HepG2 (cell line): ENCODE data around the gene PLEKHB2. TPM values are rescaled to one million over a fixed set of nuclear protein-coding genes. Genes with fewer than 3 reads are reported as not detected.

Experiments
- BHLHE40 ChIP-seq: IDR thresholded peaks from 2 replicates; pipeline ENCODE4 v1.6.1; 2011; ENCODE audit warnings: low read length, improper control_type of control experiment
- FOXA3 ChIP-seq: IDR thresholded peaks from 2 replicates; pipeline ENCODE4 v1.6.1; 2016; ENCODE audit warnings: missing genetic modification reagents, missing compliant biosample characterization
- HBP1 ChIP-seq: IDR thresholded peaks from 2 replicates; pipeline ENCODE4 v1.6.1; 2016; ENCODE audit warnings: low read depth, control low read depth
- HCFC1 ChIP-seq: fragments of 150-350 bp; IDR thresholded peaks from 2 replicates; pipeline ENCODE4 v1.6.1; 2014; ENCODE audit warnings: low read depth, low read length
- MAX ChIP-seq: IDR thresholded peaks from 2 replicates; pipeline ENCODE4 v1.6.1; 2012; ENCODE audit warnings: inconsistent platforms
- NR2F6 ChIP-seq, 2 experiments: IDR thresholded peaks; 2 replicates each; pipeline ENCODE4 v1.6.1; 2016; ENCODE audit warnings: antibody characterized with exemption in 1 of 2, mild to moderate bottlenecking in 1 of 2
- PHF21A ChIP-seq: sonication (generic); formaldehyde crosslinking; IDR thresholded peaks from 2 replicates; pipeline ENCODE4 v1.5.0; 2020; ENCODE audit warnings: mild to moderate bottlenecking, missing genetic modification reagents
- PHF8 ChIP-seq: sonication (generic); formaldehyde crosslinking; IDR thresholded peaks from 2 replicates; pipeline ENCODE4 v1.5.0; 2020; ENCODE audit warnings: missing genetic modification reagents
- RERE ChIP-seq: IDR thresholded peaks from 2 replicates; pipeline ENCODE4 v1.6.1; 2016; ENCODE audit warnings: low read depth, missing genetic modification reagents, missing compliant biosample characterization
- THAP11 ChIP-seq: IDR thresholded peaks from 2 replicates; pipeline ENCODE4 v1.6.1; 2016; ENCODE audit warnings: missing biosample characterization, missing genetic modification reagents
- ZNF101 ChIP-seq: sonication (generic); formaldehyde crosslinking; IDR thresholded peaks from 2 replicates; pipeline ENCODE4 v1.4.0; 2020; ENCODE audit warnings: mild to moderate bottlenecking, low read depth, missing genetic modification reagents, borderline replicate concordance
- ZNF709 ChIP-seq: sonication (generic); formaldehyde crosslinking; IDR thresholded peaks from 2 replicates; pipeline ENCODE4 v1.5.0; 2020; ENCODE audit warnings: mild to moderate bottlenecking, missing genetic modification reagents
- ZSCAN20 ChIP-seq: sonication (generic); formaldehyde crosslinking; IDR thresholded peaks from 2 replicates; pipeline ENCODE4 v1.4.0; 2020; ENCODE audit warnings: missing genetic modification reagents, mild to moderate bottlenecking, borderline replicate concordance
- polyA plus RNA-seq, 8 experiments: library from polyadenylated mRNA; depleted of rRNA in 3 of 8; stranded (reverse) in 7 of 8; unstranded in 1 of 8; fragments of >200 nt; fragmentation: Illumina TruSeq in 4 of 8; extraction: Trizol in 4 of 8; gene quantifications; 2 replicates each; pipeline versions ENCODE4 v1.2.1 to v1.2.3, GENCODE V29; 2011 to 2016; ENCODE audit warnings: low read depth in 4 of 8, missing spikeins in 1 of 8, mixed read lengths in 1 of 8; ENCODE audit not compliant: insufficient read depth in 1 of 8
- total RNA-seq, 5 experiments: library from RNA; depleted of rRNA; stranded (reverse); fragments of >200 nt; fragmentation: Illumina TruSeq; extraction: Trizol; gene quantifications; 2 replicates each; pipeline ENCODE4 v1.2.3, GENCODE V29; 2016; ENCODE audit warnings: low read depth in 1 of 5
- TF ChIP-seq, protein P1 (sequence below): sonication (generic); formaldehyde crosslinking; IDR thresholded peaks from 2 replicates; pipeline ENCODE4 v1.9.0; 2021; ENCODE audit warnings: missing genetic modification reagents, mild to moderate bottlenecking, borderline replicate concordance
- TF ChIP-seq, protein P2 (sequence below): sonication (generic); formaldehyde crosslinking; IDR thresholded peaks from 2 replicates; pipeline ENCODE4 v1.8.1; 2023; ENCODE audit warnings: mild to moderate bottlenecking, moderate library complexity, missing genetic modification reagents
- TF ChIP-seq, protein P3 (sequence below): sonication (generic); formaldehyde crosslinking; IDR thresholded peaks from 2 replicates; pipeline ENCODE4 v1.5.0; 2020; ENCODE audit warnings: missing genetic modification reagents
- TF ChIP-seq, protein P4 (sequence below): IDR thresholded peaks from 2 replicates; pipeline ENCODE4 v1.6.1; 2016

The PLEKHB2 gene
- total and polyA plus RNA-seq, 2 of the 13 experiments (the other 11 are each of a cell fraction or from before 2014, with no cell fraction given), result 73.0 to 78.9 TPM

DNA sequence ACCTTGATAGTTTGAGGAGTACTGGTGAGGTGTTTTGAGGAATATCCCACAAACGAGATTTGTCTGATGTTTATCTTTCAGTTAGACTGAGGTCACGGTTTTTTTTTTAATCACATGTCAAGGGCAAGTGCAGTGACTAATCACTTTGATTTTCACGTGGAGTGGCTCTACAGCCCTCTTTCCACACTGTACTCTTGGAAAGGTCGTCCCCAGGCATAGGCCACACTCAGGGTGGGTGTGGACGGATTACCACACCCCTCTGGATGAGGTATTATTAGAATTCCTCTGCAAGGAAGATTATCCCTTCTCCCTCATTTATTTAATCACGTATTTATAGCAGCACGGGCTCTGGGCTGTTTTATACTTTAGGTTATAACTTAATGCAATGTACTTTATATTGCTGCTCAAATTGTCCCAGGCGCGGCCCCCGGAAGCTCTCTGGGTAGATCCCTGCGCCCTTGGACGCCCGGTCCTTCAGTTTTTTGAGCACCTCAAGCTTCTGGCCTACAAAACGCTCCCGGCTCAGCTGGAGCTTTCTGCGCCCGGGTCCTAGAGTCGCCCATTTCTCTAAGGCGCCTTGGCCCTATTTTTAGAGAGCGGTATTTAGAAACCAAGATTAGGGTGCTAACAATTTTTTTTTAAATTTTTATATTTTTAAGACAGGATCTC is 515 bp upstream of the PLEKHB2 start (continued):
- TF ChIP-seq BHLHE40 (peak; percentile 76), HBP1 (CRISPR knock-in tag) (peak; percentile 8), ZNF101 (CRISPR knock-in tag) (0 out of 2 replicates have a peak, but pooled peaks have one; percentile 16), THAP11 (peak; percentile 27; the same call in 1 of the 2 replicates), PHF21A (CRISPR knock-in tag) (0 out of 2 replicates have a peak, but pooled peaks have one; percentile 41), NR2F6 (IDR thresholded peaks at IDR 0.05) (peak; percentile 67), NR2F6 (CRISPR knock-in tag; IDR thresholded peaks at IDR 0.05) (peak; percentile 58), RERE (CRISPR knock-in tag) (0 out of 2 replicates have a peak, but pooled peaks have one; percentile 16), ZSCAN20 (0 out of 2 replicates have a peak, but pooled peaks have one; percentile 10), ZNF709 (CRISPR knock-in tag) (no peak), HCFC1 (no peak), PHF8 (CRISPR knock-in tag) (peak; percentile 67), FOXA3 (CRISPR knock-in tag) (peak; percentile 29; the same call in 1 of the 2 replicates), MAX (peak; percentile 58; the same call in 1 of the 2 replicates)
- TF ChIP-seq, protein P1, sequence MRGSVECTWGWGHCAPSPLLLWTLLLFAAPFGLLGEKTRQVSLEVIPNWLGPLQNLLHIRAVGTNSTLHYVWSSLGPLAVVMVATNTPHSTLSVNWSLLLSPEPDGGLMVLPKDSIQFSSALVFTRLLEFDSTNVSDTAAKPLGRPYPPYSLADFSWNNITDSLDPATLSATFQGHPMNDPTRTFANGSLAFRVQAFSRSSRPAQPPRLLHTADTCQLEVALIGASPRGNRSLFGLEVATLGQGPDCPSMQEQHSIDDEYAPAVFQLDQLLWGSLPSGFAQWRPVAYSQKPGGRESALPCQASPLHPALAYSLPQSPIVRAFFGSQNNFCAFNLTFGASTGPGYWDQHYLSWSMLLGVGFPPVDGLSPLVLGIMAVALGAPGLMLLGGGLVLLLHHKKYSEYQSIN, result no peak
- TF ChIP-seq, protein P2, sequence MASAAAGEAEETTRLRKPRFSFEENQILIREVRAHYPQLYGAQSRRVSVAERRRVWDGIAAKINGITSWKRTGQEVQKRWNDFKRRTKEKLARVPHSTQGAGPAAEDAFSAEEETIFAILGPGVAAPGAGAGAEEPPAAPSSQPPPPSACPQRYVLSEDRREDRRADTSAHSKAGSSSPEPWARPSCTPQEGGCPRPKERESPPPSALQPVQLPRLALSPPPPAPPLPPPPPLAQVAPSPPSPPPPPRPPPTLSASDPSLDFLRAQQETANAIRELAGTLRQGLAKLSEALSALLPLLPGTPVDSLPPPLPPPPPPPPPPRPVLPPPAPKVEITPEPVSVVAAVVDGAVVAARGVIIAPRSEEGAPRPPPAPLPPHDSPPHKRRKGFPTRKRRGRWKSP (CRISPR knock-in tag), result peak; percentile 27; the same call in 1 of the 2 replicates
- TF ChIP-seq, protein P3, sequence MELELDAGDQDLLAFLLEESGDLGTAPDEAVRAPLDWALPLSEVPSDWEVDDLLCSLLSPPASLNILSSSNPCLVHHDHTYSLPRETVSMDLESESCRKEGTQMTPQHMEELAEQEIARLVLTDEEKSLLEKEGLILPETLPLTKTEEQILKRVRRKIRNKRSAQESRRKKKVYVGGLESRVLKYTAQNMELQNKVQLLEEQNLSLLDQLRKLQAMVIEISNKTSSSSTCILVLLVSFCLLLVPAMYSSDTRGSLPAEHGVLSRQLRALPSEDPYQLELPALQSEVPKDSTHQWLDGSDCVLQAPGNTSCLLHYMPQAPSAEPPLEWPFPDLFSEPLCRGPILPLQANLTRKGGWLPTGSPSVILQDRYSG (CRISPR knock-in tag), result 0 out of 2 replicates have a peak, but pooled peaks have one; percentile 32
- TF ChIP-seq, protein P4, sequence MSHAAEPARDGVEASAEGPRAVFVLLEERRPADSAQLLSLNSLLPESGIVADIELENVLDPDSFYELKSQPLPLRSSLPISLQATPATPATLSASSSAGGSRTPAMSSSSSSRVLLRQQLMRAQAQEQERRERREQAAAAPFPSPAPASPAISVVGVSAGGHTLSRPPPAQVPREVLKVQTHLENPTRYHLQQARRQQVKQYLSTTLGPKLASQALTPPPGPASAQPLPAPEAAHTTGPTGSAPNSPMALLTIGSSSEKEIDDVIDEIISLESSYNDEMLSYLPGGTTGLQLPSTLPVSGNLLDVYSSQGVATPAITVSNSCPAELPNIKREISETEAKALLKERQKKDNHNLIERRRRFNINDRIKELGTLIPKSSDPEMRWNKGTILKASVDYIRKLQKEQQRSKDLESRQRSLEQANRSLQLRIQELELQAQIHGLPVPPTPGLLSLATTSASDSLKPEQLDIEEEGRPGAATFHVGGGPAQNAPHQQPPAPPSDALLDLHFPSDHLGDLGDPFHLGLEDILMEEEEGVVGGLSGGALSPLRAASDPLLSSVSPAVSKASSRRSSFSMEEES (CRISPR knock-in tag), result peak; percentile 58; the same call in 1 of the 2 replicates
